HL-60 (cell line): ENCODE results near the gene MARCHF10.

Experiments used
- DNase-seq, 2 experiments: peaks; one replicate each; pipeline ENCODE4 v3.0.0-alpha.2; 2010 to 2020; ENCODE audit warnings: low read depth in 1 of 2, low spot score in 1 of 2
- H3K27ac ChIP-seq: fragments of 250-450 bp; sonication (Bioruptor Pico); replicated peaks from 2 replicates; pipeline ENCODE4 v1.5.1; 2020; ENCODE audit warnings: mild to moderate bottlenecking, moderate library complexity
- H3K27me3 ChIP-seq: fragments of 250-450 bp; sonication (Bioruptor Pico); 2 replicates; pipeline ENCODE4 v1.5.1; 2021; ENCODE audit warnings: mild to moderate bottlenecking, moderate library complexity; ENCODE audit not compliant: insufficient read depth, poor library complexity, severe bottlenecking
- H3K4me3 ChIP-seq: replicated peaks from 2 replicates; pipeline ENCODE4 v1.5.1; 2011; ENCODE audit warnings: mild to moderate bottlenecking, control low read depth, low read length; ENCODE audit not compliant: insufficient read depth
- GABPA ChIP-seq: IDR thresholded peaks from 2 replicates; pipeline ENCODE4 v1.6.1; 2012; ENCODE audit warnings: low read depth
- POLR2AphosphoS5 ChIP-seq: IDR thresholded peaks from 2 replicates; pipeline ENCODE4 v1.6.1; 2012; ENCODE audit warnings: low read depth
- SPI1 ChIP-seq: IDR thresholded peaks from 2 replicates; pipeline ENCODE4 v1.6.1; 2012; ENCODE audit warnings: low read depth, mild to moderate bottlenecking, borderline replicate concordance
- TF ChIP-seq, protein P1 (sequence below): IDR thresholded peaks from 2 replicates; pipeline ENCODE4 v1.6.1; 2012; ENCODE audit warnings: low read depth; ENCODE audit not compliant: insufficient replicate concordance
- TF ChIP-seq, protein P2 (sequence below): IDR thresholded peaks from one replicate; pipeline ENCODE4 v1.5.1; 2011; ENCODE audit warnings: low read length, control low read depth, inconsistent platforms; ENCODE audit not compliant: insufficient read depth

Gene MARCHF10

DNA sequence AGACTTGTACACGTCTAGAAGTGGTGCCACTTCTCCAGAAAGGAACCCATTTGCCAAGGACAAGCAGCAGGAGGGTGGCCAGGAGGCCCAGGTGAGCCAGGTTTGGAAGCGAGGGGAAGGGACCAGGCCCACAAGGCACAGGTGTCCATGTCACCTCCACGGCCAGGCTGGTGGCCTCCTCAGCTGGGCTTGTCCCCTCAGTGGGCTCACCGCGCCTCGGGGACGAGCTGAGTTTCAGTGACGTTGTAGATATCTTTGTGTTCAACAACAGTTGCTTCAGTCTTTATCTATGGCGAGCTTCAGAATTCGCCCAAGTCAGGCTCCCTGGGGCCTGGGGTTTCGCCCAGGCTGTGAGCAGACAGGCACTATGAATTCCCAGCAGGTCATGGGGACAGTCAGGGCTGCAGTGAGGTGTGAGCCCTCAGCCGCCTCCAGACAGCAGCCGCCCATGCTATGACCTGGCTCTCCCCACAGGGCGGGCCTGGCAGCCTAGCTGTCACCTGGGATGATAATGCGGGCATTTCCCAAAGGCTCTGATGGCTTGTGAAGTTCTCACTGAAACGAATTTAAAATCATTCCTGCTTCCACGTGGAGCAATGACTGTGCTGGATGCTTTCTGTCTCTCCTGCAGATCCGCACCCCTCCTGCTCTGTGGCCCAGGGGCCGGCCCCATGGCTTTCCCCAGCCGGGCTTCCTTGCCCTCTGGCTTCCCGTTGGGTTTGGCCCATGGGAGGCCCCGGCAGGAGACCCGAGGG, 91.1 kb downstream of the MARCHF10 start:
- H3K27me3 ChIP-seq = no peaks in the 10 kb centered on the region
- DNase-seq = no peak
- no peak overlapping the region for H3K4me3 ChIP-seq
- H3K27ac ChIP-seq = no peak overlapping the region
- TF ChIP-seq, protein P1, sequence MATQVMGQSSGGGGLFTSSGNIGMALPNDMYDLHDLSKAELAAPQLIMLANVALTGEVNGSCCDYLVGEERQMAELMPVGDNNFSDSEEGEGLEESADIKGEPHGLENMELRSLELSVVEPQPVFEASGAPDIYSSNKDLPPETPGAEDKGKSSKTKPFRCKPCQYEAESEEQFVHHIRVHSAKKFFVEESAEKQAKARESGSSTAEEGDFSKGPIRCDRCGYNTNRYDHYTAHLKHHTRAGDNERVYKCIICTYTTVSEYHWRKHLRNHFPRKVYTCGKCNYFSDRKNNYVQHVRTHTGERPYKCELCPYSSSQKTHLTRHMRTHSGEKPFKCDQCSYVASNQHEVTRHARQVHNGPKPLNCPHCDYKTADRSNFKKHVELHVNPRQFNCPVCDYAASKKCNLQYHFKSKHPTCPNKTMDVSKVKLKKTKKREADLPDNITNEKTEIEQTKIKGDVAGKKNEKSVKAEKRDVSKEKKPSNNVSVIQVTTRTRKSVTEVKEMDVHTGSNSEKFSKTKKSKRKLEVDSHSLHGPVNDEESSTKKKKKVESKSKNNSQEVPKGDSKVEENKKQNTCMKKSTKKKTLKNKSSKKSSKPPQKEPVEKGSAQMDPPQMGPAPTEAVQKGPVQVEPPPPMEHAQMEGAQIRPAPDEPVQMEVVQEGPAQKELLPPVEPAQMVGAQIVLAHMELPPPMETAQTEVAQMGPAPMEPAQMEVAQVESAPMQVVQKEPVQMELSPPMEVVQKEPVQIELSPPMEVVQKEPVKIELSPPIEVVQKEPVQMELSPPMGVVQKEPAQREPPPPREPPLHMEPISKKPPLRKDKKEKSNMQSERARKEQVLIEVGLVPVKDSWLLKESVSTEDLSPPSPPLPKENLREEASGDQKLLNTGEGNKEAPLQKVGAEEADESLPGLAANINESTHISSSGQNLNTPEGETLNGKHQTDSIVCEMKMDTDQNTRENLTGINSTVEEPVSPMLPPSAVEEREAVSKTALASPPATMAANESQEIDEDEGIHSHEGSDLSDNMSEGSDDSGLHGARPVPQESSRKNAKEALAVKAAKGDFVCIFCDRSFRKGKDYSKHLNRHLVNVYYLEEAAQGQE = no peak
- TF ChIP-seq, protein P2, sequence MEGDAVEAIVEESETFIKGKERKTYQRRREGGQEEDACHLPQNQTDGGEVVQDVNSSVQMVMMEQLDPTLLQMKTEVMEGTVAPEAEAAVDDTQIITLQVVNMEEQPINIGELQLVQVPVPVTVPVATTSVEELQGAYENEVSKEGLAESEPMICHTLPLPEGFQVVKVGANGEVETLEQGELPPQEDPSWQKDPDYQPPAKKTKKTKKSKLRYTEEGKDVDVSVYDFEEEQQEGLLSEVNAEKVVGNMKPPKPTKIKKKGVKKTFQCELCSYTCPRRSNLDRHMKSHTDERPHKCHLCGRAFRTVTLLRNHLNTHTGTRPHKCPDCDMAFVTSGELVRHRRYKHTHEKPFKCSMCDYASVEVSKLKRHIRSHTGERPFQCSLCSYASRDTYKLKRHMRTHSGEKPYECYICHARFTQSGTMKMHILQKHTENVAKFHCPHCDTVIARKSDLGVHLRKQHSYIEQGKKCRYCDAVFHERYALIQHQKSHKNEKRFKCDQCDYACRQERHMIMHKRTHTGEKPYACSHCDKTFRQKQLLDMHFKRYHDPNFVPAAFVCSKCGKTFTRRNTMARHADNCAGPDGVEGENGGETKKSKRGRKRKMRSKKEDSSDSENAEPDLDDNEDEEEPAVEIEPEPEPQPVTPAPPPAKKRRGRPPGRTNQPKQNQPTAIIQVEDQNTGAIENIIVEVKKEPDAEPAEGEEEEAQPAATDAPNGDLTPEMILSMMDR = no peak
- no peak for TF ChIP-seq POLR2AphosphoS5
- TF ChIP-seq GABPA = no peak
- no peak for TF ChIP-seq SPI1

DNA sequence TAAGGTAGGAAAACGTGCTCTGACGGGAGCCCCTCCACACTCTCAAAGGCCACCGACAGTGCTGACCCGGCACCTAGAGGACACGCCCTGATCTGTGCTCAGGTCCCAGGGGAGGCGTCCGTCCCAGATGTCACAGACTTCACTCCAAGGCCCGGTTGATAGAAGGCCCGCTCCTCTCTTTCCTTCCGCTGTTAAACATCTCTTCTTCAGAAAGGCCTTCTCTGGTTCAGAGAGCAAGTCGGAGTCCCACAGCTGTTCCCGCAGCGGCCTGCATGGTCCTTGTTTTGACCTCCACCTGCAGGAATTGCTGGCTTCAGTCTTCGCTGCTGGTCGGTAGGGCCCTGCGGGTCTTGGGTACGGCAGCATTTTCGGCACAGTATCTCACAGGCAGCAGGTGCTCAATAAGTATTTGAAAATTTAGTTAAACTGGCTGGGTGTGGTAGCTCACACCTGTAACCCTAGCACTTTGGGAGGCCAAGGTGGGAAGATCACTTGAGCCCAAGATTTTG, 92.2 kb downstream of the MARCHF10 start:
- H3K27me3 ChIP-seq = no peaks in the 10 kb centered on the region
- no peak overlapping the region for H3K27ac ChIP-seq
- no peak for DNase-seq
- no peak for TF ChIP-seq GABPA
- no peak for TF ChIP-seq POLR2AphosphoS5
- TF ChIP-seq, protein P2 = no peak
- no peak for TF ChIP-seq SPI1
- TF ChIP-seq, protein P1 = no peak
- H3K4me3 ChIP-seq = no peak overlapping the region

DNA sequence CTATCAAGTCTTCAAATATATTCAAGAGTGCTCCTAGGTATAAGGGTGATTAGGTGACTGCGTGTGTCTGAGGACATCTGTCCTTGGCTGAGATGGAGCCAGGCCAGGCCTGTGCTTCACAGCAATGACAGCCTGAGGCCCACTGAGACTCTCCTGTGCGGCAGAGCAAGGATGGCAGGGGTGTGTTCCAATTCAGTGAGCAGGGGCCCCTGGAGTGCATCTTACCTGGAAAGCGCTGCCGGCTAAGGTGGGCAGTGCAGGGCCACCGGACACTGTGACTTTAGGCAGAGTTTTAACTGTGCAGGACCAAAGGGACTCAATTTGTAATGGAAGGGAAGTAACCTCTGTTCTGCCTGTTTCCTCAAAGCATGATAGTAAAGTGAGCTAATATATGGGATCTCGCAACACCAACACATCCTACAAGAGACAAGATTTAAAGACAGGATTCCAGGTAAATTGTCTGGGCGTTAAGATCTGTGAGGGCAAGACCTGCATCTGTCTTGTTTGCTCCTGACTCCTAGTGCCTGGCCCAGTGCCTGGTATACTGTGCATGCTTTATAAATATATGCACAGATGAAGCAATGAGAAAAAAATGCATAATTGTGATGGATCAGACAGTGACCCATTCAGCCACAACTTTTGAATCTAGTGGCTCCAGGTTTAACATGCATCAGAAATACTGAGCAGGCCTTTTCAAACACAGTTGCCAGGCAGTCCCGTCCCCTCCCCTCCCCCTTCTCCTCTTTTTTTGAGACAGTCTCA, 93.9 kb downstream of the MARCHF10 start:
- Histone ChIP-seq H3K27ac (no peak overlapping the region), H3K27me3 (no peaks in the 10 kb centered on the region), H3K4me3 (no peak overlapping the region)
- DNase-seq = no peak
- TF ChIP-seq, protein P1 = no peak
- TF ChIP-seq, protein P2 = no peak
- no peak for TF ChIP-seq SPI1
- no peak for TF ChIP-seq POLR2AphosphoS5
- no peak for TF ChIP-seq GABPA
